GM12873 (cell line): ENCODE data around the gene PTGER4.

ENCODE experiments used
- TF ChIP-seq, protein P1 (sequence below): IDR thresholded peaks from 2 replicates; pipeline ENCODE4 v1.5.1; 2012; ENCODE audit warnings: low read depth, mild to moderate bottlenecking, moderate library complexity, low read length, control low read depth; ENCODE audit not compliant: insufficient read depth; ENCODE audit errors: missing control alignments

The PTGER4 gene

DNA sequence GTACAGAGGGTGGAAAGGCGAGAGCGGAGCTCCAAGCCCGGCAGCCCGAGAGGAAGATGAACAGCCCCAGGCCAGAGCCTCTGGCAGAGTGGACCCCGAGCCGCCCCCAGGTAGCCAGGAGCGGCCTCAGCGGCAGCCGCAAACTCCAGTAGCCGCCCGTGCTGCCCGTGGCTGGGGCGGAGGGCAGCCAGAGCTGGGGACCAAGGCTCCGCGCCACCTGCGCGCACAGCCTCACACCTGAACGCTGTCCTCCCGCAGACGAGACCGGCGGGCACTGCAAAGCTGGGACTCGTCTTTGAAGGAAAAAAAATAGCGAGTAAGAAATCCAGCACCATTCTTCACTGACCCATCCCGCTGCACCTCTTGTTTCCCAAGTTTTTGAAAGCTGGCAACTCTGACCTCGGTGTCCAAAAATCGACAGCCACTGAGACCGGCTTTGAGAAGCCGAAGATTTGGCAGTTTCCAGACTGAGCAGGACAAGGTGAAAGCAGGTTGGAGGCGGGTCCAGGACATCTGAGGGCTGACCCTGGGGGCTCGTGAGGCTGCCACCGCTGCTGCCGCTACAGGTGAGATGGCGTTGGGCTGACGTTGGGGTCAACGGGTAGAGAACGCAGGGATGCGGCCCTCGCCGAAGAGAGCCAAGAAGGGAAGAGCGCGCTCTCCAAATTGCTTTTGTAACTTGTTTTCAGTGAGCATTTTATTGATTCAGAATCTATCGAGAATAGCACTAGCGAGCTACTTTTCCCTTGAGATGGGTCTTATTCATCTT lies at the start of gene PTGER4:
Gene PTGER4 (plus strand): TSS at position 3 of the 769 bp plus-strand sequence. CDS start 1,079 bp downstream, outside the sequence.
- TF ChIP-seq, protein P1, sequence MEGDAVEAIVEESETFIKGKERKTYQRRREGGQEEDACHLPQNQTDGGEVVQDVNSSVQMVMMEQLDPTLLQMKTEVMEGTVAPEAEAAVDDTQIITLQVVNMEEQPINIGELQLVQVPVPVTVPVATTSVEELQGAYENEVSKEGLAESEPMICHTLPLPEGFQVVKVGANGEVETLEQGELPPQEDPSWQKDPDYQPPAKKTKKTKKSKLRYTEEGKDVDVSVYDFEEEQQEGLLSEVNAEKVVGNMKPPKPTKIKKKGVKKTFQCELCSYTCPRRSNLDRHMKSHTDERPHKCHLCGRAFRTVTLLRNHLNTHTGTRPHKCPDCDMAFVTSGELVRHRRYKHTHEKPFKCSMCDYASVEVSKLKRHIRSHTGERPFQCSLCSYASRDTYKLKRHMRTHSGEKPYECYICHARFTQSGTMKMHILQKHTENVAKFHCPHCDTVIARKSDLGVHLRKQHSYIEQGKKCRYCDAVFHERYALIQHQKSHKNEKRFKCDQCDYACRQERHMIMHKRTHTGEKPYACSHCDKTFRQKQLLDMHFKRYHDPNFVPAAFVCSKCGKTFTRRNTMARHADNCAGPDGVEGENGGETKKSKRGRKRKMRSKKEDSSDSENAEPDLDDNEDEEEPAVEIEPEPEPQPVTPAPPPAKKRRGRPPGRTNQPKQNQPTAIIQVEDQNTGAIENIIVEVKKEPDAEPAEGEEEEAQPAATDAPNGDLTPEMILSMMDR: no peak

DNA sequence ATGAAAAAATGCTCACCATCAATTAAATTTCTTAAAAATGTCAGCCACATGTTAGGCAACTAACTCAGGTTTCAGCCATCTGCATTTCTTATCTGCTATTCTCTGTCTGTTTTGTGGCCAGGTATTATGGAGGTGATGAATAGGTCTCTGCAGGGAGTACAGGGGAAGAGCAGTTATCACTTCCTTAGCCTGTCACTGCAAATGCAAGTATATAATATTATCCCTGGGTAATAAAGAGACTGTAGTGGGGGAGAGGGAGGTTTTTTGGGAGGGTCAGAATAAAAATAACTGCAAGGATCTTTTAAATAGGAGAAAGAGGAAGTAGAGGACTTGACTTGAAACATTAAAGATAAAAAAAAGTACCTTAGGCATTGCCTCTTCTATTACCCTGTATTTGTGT lies 49.6 kb upstream of the PTGER4 start:
- TF ChIP-seq, protein P1: no peak

DNA sequence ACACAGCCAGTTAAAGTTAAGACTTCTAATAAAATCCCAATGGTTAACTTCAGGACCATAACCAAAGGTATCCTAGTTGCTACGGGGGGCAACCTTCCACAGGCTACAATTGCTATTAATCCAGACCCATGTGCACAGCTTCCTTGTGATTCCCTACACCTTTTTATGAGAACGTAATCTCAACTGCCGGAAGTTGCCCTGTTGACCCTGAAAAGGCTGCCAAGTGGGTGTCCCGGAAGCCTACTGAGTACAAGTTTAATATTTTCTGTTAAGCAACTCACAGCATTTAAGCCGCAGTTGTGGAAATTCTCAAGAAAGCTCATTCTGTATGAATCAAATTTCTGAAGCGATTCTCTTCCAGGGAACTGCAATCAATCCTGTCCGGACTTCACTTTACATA lies 48.5 kb upstream of the PTGER4 start:
- TF ChIP-seq, protein P1: no peak

DNA sequence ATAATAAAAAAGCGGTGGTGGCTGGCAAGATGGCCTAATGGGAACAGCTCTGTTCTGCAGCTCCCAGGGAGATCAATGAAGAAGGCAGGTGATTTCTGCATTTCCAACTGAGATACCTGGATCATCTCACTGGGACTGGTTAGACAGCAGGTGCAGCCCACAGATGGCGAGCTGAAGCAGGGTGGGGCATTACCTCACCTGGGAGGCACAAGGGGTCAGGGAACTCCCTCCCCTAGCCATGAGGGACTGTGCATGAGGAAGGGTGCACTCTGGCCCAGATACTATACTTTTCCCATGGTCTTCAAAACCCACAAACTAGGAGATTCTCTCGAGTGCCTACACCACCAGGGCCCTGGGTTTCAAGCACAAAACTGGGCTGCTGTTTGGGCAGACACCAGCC lies 45.6 kb upstream of the PTGER4 start:
- TF ChIP-seq, protein P1: no peak

DNA sequence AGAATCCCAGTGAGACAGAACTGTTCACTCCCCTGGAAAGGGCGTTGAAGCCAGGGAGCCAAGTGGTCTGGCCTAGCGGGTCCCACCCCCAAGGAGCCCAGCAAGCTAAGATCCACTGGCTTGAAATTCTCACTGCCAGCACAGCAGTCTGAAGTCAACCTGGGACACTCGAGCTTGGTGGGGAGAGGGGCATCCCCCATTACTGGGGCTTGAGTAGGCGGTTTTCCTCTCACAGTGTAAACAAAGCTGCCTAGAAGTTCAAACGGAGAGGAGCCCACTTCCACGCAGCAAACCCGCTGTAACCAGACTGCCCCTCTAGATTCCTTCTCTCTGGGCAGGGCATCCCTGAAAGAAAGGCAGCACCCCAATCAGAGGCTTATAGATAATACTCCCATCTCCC lies 45.1 kb upstream of the PTGER4 start:
- TF ChIP-seq, protein P1: no peak

DNA sequence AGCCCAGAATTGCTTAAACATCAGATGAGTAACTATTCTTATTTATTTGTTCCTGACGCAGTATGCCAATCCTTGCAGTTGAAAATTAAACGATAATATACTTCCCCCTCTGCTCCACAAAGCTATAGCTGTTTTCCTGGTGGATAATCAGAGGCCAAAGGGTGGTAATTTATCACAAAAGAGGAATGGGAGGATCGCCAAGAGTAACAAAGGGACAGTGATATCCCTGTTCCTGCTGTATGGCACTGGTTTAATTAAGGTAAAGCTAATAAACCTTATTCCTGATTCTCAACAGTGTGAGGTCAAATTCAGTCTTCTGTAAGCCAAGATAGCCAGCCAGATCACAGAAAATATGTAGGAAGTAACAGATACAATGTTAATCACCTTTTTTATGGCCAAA lies 33.4 kb upstream of the PTGER4 start:
- TF ChIP-seq, protein P1: no peak

DNA sequence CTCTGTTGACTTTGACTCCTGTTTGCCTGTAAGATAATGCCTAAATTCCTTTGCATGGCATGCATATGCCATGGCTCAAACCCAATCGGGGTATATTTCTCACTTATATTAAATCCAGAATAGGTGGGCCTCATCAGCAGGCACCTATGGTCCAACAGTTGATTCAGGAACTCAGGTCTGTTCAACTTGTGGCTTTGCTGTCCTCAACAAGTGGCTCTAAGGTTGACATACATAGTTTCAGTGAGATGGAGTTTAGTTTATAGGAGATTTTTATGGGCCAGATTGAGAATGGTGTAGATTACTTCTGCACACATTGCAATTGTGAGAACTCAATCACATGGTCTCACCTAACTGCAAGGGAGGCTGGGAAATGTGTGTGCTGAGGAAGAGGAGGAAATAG lies 31.6 kb upstream of the PTGER4 start:
- TF ChIP-seq, protein P1: no peak
